ENCODE results near the gene GATA5.
"Not testable (repeated sequence)": the region's sequence is repeated elsewhere in the genome, so short reads cannot be mapped to it uniquely, and the experiment has no call there.

The GATA5 gene

DNA sequence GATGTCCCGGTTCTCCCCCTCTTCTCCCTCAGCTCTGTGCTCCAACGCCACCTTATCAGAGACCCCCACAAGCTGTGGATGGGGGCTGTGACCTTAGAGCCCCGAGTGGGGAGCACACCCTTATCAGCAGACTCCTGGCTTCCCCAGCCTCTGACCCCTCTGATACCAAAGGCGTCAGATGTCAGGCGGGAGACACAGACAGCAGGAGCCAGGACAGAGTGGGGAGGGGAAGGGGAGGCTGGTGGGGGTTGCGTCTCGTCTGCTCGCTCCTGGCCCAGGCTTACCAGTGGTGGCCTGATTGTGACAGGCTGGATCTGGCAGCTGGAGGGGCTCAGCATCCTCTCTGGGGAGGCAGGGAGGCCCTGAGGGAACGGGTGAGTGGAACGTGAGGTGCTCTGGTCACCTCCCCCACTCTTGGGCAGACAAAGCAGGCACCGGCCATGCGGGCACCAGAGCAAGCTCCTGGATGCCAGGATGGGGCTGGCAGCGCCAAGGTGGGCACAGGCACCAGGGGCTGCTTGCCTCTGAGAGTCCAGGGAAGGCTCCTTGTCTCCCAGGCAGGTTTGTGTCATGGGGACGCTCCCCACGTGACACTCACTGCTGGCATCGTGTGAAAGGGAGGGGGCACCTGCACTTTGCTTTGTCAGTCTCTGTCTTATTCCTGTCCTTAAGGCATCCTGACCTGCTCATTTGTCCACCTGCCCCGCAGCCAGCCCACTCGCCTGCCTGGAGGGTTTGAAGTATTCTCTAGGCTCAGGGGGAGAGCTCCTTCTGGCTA lies 27.8 kb upstream of the GATA5 start:
- no peak for DNase-seq

DNA sequence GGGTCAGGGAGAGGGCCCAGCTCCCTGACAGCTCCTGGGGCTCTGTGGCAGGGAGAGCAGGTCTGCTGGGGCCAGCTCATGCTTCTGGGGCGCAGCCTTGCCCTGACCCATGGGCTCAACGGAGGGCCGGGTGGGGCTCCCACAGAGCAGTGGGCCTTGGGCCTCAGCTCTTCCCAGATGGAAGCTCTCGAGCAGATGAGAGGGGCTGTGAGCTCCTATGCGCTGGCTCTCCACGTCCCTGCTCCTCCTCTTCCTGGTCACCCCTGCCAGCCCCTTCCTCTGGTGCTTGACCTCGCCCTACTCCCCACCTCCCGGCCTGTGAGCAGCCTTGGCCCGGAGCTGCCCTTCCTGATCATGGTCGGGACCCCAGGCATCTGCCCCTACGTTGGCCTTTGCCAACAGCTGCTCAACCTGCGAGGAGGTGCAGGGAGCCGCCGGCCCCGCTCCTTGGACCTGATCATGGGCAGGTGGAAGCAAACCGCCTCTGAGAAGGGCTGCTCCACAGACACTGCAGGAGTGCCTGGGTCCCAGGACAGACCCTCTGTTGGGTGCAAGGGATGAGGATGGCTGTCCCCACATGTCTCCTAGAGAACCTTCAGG lies 26.8 kb upstream of the GATA5 start:
- no peak for DNase-seq

DNA sequence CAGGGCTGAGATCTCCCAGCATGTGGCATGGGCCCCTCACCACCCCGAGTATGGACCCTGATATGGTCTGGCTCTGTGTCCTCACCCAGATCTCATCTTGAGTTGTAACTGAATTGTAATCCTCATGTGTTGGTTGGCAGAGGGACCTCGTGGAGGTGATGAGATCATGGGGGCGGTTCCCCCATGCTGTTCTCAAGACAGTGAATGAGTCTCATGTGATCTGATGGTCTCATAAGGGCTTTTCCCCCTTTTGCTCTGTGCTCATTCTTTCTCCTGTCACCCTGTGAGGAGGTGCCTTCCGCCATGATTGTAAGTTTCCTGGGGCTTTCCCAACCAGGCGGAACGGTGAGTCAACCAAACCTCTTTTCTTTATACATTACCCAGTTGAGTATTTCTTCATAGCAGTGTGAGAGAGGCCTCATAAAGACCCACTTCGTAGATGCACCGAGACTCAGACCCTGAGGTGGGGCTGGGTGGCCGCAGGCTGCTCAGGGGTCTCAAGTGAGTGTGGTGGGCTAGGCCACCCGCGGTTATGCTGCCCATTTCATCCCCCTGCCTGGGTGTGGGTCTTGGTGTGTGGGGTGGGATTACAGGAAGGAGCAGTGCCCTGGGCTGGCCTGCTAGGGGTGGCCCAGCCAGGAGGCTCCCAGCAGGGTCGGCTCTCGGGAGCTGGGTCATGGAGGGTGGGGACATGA lies 26.2 kb upstream of the GATA5 start:
- DNase-seq = peak; percentile 91 to 98 (median 94)

DNA sequence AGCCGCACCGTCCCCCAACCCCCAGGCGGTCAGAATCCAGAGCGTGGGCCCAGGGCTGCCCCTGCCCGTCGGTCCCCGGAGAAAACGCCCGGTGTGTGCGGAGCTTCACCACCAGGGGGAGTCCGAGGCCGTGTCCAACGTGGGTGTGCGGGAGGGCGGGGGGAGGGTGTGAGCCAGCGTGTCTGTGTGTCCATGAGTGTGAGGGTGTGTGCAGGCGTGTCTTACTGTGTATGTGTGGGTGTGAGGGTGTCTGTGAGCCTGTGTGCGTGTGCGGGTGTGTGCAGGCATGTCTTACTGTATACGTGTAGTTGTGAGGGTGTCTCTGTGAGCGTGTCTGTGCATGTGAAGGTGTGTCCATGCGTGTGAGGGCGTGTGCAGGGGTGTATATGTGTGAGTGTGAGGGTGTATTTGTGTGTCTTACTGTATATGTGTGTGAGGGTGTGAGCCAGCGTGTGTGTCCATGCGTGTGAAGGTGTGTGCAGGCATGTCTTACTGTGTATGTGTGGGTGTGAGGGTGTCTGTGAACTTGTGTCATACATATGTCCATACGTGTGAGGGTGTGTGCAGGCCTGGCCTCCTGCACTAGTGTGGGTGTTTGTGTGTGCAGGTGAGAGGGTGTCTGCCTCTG lies 24.6 kb upstream of the GATA5 start:
- DNase-seq = peak; percentile 68 to 89 (median 85)

DNA sequence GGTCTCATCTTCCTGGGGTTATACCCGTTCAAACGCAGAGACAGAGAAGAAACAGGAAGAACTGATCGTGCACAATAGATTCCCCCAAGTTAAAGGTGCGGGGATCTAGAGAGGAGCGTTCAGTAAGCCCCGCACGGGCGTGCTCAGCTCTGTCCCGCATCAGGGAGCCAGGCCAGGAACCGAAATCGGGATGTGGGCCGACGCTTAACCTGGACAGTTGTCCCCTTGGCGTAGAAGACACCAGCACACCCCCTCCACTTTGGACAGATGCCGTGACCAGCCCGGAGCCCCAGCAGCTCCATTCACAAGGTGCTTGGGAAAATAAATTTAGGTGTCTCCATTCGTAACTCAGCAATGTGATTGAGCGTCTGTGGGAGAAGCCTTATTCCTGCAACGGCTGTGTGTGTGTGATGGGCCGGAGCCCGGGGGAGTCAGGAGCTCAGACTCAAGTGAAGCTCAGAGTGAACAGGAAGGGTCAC lies 24.0 kb upstream of the GATA5 start:
- DNase-seq = no peak

DNA sequence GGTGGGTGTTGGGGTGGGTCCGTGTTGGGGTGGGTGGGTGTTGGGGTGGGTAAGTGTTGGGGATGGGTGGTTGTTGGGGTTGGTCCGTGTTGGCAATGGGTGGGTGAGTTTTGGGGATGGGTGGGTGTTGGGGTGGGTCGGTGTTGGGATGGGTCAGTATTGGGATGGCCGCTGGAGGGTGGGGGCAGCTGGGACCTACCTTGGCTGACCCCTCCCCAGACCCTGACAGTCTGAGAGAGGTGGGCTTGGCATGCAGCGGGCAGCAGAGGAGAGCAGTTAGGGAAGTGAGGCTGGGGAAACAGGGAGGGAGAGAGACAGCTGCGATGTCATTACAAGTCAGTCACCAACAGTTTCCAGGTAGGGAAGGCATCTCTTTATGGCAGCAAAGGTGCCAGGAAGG lies 23.1 kb upstream of the GATA5 start:
- DNase-seq = no peak

DNA sequence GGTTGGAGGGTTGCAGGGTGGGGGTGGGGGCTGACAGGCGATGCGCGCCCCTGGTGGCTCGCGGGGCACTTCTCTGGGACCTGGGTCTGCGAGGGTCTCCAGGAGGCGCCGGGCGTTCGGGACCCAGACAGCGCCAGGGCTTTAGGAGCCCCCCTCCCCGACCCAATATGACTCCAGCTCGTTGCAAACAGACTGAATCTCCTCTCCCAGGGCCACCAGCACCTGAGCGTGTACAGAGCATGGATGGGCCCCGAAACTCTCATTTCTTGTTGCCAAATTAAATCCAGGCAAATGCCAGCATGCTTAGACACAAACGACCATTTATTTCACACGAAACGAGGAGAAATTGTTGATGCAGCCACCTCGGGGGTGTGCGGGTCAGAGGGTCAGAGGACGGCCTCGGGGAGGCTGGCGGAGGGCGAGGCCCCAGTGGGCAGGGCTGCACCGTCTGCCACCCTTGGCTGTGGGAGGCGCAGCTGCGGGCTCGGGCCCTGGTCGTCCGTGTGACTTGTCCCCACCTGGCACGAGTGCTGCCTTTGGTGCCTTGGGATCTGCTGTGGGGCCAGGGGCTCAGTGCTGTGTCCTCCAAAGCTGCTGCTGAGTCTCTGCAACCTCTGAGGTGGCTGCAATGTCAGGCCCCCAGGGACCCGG lies 20.9 kb upstream of the GATA5 start:
- peak in 1 of 4 experiments; percentile 58 for DNase-seq

DNA sequence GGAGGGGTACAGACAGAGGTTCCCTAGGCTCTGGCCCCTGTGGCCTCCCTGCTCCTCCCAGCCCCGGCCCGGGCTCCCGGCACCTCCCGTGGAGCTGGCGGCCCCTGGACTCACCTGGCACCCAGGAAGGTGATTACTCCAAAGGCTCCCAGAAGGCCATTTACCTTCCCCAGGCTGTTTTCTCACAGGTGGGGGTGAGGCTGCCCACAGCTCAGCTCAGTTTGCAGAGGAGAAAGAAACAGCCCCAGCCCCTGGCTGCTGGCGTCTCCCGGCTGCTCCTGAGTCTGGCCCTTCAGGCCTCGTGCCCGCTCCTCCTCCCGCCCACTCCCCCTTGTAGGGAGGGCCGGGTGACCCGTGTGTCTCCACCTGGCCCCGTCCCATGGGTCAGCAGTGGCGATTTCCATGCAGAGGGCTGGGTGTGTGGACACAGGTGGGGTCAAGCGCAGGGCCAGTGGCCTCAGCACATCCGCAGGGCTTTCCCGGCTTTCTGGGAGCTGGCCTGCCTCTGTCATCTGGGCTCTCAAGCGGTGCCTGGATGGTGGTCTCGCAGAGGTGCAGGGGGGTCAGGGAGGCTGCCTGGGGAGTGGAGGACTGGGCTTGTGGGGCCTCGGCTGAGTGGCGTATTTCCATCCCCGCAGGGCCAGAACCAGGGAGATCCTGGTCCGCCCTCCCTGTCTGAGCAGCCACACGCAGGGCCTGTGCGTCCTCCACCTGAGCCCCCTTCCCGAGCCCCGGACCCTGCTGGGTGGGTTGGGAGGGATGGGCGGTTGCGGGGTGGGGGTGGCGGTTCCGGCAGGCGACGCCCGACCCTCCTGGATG lies 20.2 kb upstream of the GATA5 start:
- DNase-seq = no peak

DNA sequence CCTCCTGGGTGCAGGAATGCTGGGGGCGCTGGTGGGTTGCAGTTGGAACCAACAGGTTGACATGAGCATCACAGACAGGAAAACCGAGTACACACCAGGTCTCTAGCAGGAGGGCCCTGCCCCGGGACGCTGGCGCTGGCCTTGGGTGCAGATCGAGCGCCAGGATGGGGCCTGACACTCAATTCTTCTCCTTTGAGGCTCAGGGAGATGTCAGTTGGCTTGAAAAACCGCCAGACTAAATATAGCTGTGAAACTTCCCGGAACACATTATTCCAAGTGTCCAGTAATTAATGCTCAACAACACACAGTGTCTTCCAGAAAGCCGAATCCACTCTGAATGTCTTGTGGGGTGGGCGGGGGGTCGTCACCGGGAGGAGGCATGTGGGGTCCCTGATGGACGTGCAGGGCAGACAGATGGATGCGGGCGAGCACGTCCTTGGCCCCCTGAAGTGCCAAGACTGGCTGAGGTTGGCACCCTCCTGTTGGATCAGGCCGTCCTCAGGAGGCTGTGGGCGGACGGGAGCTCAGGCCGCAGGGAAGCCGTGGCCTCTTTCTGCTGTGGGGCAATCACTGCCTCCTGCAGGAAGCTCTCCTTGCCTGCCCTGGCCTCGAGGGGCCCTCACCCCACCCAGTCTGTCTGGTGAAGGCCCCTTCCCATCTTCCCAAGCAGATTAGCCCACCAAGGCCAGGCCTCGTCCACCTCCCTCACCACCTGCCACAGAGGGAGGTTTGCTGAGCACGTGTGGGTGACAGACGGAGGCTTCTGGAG lies 19.4 kb upstream of the GATA5 start:
- DNase-seq = peak in 1 of 4 experiments; percentile 48

DNA sequence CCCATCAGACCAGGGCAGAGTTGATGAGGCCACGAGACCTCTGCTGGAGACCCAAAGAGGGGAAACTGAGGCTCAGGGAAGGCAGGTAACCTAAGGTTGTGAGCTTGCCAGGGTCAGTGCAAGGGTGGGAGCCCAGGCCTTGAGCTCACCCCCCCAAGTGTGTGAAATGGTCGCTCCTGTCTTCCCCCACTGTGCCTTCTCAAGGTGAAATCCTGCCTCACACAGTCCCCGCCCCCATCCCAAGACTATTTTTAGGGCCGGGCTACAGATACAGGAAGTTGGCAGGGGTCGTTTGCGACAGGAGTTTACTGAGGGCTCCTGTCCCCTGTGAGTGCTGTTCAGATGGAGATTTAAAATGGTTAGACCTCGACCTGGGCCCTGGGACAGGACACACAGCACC lies 18.7 kb upstream of the GATA5 start:
- no peak for DNase-seq

DNA sequence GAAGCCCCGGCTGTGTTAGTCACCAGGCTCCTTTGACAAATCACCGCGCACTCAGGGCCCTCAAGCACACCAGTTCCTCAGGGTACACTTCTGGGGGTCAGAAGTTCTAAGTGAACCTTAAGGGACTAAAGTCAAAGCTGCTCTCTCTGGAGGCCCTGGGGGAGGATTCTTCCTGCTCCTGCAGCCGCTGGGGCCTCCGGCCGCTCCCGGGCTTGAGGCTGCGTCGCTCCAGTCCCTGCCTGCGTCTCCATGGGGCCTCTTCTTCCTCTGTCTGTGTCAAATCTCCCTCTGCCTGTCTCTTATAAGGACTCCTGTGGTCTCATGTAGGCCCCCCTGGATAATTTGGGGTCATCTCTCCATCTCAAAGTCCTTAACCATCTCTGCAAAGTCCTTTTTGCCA lies 18.1 kb upstream of the GATA5 start:
- no peak for DNase-seq

DNA sequence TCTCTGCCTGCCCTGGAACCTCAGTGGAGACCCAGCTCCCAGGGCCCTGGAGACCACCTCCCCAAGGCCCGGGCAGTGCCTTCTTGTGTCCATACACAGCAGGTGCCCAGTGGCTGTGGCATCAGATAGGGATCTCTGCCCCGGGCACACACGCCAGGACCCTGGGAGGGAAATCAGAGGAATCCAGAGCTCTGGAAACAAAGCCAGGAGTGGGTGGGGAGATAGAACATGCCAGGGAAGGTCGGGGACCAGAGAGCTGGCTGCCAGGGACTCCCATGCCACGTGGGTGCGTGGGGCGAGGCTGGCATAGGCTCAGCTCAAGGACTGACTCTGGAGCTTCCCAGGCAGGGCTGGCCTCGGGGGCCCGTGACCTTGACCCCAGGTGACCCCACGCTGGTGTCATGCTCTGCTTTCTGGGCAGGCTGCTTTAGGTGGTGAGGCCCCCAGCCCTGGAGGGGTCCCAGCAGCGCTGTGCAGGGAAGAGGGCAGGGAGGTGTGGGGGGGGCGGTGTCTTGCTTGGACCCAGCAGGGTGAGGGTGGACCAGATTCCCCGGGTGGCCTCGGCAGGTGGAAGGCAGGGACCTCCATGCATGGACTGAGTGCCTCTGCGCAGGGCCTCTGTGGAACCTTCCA lies 17.6 kb upstream of the GATA5 start:
- DNase-seq = no peak

DNA sequence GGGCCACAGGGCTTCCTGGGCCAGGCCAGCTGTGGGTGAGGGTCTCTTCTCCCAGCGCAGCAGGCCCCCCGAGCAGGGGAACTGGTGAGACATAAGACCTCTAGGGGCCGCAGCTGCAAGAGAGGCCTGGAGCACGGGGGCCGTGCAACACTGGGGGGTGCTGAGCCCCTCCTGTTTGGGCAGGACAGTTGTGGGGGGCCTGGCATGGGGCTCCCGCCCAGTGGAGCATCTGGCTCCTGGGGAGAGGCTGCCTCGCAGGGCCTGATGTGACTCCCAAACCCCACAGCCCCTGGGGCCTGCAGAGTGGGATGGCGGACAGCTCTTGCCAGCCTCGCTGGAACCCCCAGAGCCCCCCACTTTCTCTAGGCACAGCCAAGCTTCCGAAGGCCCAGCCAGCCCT lies 16.9 kb upstream of the GATA5 start:
- DNase-seq = no peak

DNA sequence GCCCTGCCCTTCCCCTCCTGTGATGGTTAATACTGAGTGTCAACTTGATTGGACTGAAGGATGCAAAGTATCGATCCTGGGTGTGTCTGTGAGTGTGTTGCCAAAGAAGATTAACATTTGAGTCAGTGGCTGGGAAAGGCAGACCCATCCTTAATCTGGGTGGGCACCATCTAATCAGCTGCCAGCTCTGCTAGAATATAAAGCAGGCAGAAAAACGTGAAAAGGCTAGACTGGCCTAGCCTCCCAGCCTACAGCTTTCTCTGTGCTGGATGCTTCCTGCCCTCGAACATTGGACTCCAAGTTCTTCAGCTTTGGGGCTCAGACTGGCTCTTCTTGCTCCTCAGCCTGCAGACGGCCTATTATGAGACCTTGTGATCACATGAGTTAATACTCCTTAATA lies 15.0 kb upstream of the GATA5 start:
- not testable (repeated sequence) for DNase-seq

DNA sequence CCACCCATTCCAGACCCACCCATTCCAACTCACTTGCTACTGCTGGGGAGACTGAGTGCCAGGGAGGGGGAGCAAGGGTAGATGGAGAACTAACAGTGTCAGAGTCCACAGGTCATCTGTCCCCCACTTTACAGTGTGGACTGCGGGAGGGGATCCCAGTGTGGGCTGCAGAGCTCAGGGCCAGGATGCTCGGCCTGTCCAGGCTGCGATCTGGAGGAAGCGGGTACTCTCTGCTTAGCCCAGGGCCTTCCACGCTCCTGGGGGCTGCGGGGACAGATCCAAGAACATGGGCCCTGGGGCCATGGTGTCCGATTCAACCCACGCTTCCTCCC lies 14.1 kb upstream of the GATA5 start:
- DNase-seq = no peak

DNA sequence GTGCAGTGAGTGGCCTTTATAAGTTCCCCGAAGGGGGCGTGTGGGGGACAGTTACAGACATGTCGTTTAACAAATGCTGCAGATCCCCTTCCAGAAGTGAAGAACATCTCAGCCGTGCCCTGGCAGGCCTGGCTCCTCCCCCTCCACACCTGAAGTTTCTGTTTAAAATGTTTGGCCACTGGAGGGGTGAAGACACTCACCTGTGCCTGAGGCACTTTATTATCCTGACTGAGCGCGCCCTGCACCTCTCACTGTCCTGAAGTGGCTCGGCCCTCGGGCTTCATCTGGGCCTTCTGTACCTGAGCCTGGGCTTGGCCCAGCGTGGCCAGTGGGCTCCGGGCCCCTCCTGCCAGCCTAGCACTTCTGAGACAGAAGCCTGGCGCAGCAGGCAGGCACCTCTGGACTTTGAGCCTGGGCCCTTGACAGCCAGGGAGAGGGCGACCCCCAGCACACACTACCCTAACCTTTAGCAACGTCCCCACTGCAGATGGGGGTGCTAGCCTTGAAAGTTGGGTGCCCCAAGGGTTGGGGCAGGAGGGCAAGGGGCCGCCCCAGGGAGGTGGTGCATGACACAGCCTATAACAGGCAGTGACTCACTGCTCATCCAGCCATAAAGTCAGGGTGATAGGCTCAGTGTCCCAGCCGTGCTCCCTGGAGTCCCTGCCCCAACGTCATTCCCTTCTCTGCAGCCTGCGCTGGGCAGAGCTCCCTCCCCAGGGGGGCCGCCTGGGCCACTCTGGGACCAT lies 13.6 kb upstream of the GATA5 start:
- no peak for DNase-seq

DNA sequence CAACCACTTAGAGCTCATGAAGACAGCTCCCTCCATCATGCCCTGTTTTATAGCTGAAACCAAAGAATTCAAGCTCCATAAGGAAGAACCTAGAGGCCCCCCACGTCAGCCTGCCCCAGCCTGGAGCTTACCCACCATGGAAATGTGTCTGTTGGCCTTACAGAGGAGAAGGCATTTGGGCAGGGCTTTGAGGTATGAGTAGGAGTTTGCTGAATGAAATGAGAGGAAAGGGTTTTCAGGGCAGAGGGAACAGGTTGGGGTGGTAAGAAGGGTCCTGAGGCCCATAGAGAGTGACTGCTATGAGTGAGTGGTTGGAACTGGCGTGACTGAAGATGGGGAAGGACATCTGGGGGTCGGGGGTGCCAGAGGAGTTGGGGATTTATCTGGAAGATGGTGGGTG lies 12.7 kb upstream of the GATA5 start:
- DNase-seq = no peak

DNA sequence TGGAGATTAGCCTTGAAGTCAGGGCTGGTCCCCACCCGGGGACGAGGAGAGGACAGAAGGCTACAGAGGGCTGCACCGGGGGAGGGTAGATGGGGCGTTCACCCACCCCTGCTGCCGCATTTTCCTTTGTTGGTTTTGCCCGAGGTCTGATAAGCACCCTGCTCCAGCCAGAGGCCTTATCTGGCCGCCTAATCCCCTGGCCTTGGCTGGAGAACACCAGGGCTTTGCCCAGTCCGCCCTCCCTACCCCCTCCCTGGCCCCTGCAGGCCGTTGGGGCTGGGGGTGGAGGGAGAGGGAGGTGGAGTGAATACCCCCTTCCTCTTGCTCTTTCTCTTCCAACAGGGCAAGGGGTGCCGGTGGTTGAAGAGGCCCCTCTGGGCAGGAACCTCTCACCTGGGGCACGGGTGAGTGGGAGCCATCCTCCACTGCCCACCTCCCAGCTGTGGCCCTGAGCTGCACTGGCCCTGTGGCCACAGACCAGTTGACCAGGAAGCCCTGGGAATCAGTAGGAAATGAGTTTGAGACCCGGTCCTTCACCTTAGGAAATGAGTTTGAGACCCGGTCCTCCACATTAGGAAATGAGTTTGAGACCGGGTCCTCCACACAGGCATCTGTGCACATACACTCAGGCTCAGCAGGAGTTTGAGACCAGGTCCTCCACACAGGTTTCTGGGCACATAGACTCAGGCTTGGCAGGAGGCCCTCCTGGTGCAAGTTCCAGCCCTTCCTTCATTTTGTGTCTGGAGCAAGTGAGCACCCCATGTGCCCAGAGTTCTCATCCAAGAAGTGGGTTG lies 12.0 kb upstream of the GATA5 start:
- DNase-seq = no peak

DNA sequence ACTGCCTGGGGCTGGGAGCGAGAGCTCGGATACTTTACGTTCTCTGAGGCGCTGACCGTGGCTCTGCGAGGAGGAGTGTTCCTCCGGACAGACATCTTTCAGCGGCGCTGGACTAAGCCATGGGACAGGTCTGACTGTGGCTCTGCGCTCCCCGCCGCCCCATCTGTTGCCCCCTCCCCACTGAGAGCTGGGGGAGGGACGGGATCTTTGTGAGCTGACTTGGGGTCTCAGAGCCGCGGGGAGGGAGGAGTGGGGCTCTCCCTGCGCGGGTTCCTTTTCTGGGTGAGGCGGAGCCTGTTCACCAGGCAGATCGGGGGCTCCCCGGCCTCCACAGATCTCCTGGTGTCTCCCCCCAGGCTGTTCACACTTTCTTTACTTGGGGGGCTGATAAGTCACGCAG lies 11.3 kb upstream of the GATA5 start:
- no peak for DNase-seq

All from suppressor macrophage (primary cell).